Adrenal gland (tissue), 12 donors: ENCODE measurements around the gene MAN2A2. TPM values are rescaled to one million over a fixed set of nuclear protein-coding genes. Genes with fewer than 3 reads are reported as not detected.

ENCODE experiments used
- DNase-seq, 7 donors: peaks; one replicate each; pipeline ENCODE4 v3.0.0-alpha.2; 2019 to 2020
- H3K27ac ChIP-seq, 5 donors: fragments of 200-600 bp; sonication (generic) in 4 of 5; 1 replicate in 3 of 5; 2 replicates in 2 of 5; pipeline versions ENCODE4 v1.5.1 to v1.8.0; 2016 to 2020; ENCODE audit warnings: mild to moderate bottlenecking in 1 of 5
- H3K27me3 ChIP-seq: fragments of 200-600 bp; 2 replicates; pipeline ENCODE4 v1.8.0; 2021
- H3K36me3 ChIP-seq, 2 donors: fragments of 200-600 bp; replicated peaks in 1 of 2; 1 replicate in 1 of 2; 2 replicates in 1 of 2; pipeline versions ENCODE4 v1.5.1 to v1.8.0; 2018 to 2022
- H3K4me1 ChIP-seq, 2 donors: fragments of 200-600 bp; replicated peaks in 1 of 2; 1 replicate in 1 of 2; 2 replicates in 1 of 2; pipeline versions ENCODE4 v1.5.1 to v1.8.0; 2018 to 2021
- H3K4me3 ChIP-seq, 4 donors: fragments of 200-600 bp; sonication (generic) in 3 of 4; one replicate each; pipeline ENCODE4 v1.5.1; 2016 to 2018
- H3K9me3 ChIP-seq, 3 donors: fragments of 200-600 bp; sonication (generic) in 1 of 3; replicated peaks in 1 of 3; 1 replicate in 2 of 3; 2 replicates in 1 of 3; pipeline versions ENCODE4 v1.5.1 to v1.8.0; 2016 to 2021
- POLR2A ChIP-seq, 2 donors: fragments of 450-650 bp; IDR thresholded peaks; one replicate each; pipeline ENCODE4 v1.6.1; 2017; ENCODE audit warnings: antibody characterized with exemption in 2 of 2, mild to moderate bottlenecking in 2 of 2, moderate library complexity in 1 of 2
- WGBS, 4 donors: extraction: QIAGEN DNeasy Blood & Tissue Kit in 2 of 4; methylation state at CpG; one replicate each; pipeline versions ENCODE4 v1.1.5 to v1.1.7; 2013 to 2017; 5-methylcytosine and 5-hydroxymethylcytosine counted together
- intact Hi-C, 2 donors: fragments of 100-400 bp; cut with DNase I; formaldehyde crosslinking; loops; one replicate each; pipeline versions ENCODE4 v1.14.1 to v1.15.0; 2022 to 2023
- polyA plus RNA-seq, 3 donors: library from polyadenylated mRNA; stranded (reverse); fragments of 200-250 nt in 2 of 3; fragments of 350-450 nt in 1 of 3; fragmentation: Illumina TruSeq in 1 of 3; extraction: RNeasy Lipid Tissue Mini Kit (QIAGEN cat#74804) in 1 of 3; gene quantifications; one replicate each; pipeline ENCODE4 v1.2.3, GENCODE V29; 2013 to 2014
- total RNA-seq, 9 donors: library from RNA; depleted of rRNA in 4 of 9; stranded (reverse); fragments of >200 nt in 4 of 9; fragments of 120-200 nt in 1 of 9; fragmentation: NEBNext Ultra II Directional in 1 of 9; extraction: Animal tissue kit (Norgen Biotek cat#: 25700) in 1 of 9; gene quantifications; one replicate each; pipeline versions ENCODE4 v1.1.0 to v1.2.4, GENCODE V29; 2013 to 2023
- TF ChIP-seq, protein P1 (sequence below), 6 experiments: fragments of 450-650 bp in 4 of 6; fragments of 200-600 bp in 2 of 6; sonication (generic) in 1 of 6; IDR thresholded peaks; 1 replicate in 5 of 6; 2 replicates in 1 of 6; pipeline versions ENCODE4 v1.5.1 to v1.8.0; 2016 to 2021; ENCODE audit warnings: antibody characterized with exemption in 6 of 6, mild to moderate bottlenecking in 2 of 6, moderate library complexity in 1 of 6
- donor health status: healthy with polysubstance abuse.
- donor health status: Bipolar disorder and iron deficiency.
- donor health status: DM: yes; HTN: yes; CAD: no.
- donor health status: DM: no; HTN: no; CAD: no.
- donor health status: DM: no; HTN: no; CAD: no.
- donor health status: DM: yes; HTN: yes; CAD: no.

The MAN2A2 gene
- total and polyA plus RNA-seq, 12 donors, result 13.3 to 94.6 (median 64.6) TPM

DNA sequence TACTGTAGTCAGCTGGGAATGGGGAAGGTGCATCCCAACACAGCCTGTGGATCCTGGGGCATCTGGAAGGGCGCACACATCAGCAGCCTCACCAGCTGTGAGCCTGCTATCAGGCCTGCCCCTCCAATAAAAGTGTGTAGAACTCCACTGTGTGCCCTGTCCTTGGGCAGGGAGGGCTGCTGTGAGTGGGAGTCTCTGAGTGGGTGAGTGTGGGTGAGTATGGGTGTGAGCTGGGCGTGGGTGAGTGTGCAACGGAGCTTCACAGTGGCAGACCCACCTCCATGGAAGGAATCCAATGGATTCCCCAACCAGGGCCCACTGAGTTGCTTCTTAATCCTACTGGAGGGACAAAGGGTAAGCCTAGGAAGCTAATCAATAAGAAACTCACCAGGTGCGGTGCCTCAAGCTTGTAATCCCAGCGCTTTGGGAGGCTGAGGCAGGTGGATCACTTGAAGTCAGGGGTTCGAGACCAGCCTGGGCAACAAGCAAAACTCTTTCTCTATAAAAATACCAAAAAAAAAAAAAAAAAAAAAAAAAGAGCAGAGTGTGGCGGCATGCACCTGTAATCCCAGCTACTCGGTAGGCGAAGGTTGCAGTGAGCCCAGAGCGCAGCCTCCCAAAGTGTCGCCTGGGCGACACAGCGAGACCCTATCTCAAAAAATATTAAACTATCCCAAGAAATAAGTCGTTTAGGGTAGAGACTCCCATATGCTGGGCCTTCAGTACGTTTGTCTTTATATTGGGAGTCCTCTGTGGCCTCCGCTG is 51.0 kb downstream of the MAN2A2 start:
- no peak for TF ChIP-seq POLR2A (IDR thresholded peaks at IDR 0.05)
- TF ChIP-seq, protein P1, sequence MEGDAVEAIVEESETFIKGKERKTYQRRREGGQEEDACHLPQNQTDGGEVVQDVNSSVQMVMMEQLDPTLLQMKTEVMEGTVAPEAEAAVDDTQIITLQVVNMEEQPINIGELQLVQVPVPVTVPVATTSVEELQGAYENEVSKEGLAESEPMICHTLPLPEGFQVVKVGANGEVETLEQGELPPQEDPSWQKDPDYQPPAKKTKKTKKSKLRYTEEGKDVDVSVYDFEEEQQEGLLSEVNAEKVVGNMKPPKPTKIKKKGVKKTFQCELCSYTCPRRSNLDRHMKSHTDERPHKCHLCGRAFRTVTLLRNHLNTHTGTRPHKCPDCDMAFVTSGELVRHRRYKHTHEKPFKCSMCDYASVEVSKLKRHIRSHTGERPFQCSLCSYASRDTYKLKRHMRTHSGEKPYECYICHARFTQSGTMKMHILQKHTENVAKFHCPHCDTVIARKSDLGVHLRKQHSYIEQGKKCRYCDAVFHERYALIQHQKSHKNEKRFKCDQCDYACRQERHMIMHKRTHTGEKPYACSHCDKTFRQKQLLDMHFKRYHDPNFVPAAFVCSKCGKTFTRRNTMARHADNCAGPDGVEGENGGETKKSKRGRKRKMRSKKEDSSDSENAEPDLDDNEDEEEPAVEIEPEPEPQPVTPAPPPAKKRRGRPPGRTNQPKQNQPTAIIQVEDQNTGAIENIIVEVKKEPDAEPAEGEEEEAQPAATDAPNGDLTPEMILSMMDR (IDR thresholded peaks at IDR 0.05), result no peak
- WGBS, 4 donors, result 70 to 74% (median 74%) methylated on average over 13 to 16 of the region's 16 CpGs
- peaks cover 12 to 25% of the 10 kb centered on the region in 2 donors for H3K4me1 ChIP-seq
- intact Hi-C loops, result loop anchor here in 1 of 2 donors (10.0 kb wide), 1 partner anchor 81 kb away; no protein-coding TSS in a partner anchor
- no peak for DNase-seq
- peaks cover 0 to 48% of the 10 kb centered on the region in 2 donors for H3K36me3 ChIP-seq
- no peaks in the 10 kb centered on the region for H3K27me3 ChIP-seq
- H3K9me3 ChIP-seq, result no peaks in the 10 kb centered on the region
- H3K4me3 ChIP-seq, result peak overlapping the region in 1 of 4 donors; percentile 87
- H3K27ac ChIP-seq, result peak overlapping the region; percentile 60 to 97 (median 83)

DNA sequence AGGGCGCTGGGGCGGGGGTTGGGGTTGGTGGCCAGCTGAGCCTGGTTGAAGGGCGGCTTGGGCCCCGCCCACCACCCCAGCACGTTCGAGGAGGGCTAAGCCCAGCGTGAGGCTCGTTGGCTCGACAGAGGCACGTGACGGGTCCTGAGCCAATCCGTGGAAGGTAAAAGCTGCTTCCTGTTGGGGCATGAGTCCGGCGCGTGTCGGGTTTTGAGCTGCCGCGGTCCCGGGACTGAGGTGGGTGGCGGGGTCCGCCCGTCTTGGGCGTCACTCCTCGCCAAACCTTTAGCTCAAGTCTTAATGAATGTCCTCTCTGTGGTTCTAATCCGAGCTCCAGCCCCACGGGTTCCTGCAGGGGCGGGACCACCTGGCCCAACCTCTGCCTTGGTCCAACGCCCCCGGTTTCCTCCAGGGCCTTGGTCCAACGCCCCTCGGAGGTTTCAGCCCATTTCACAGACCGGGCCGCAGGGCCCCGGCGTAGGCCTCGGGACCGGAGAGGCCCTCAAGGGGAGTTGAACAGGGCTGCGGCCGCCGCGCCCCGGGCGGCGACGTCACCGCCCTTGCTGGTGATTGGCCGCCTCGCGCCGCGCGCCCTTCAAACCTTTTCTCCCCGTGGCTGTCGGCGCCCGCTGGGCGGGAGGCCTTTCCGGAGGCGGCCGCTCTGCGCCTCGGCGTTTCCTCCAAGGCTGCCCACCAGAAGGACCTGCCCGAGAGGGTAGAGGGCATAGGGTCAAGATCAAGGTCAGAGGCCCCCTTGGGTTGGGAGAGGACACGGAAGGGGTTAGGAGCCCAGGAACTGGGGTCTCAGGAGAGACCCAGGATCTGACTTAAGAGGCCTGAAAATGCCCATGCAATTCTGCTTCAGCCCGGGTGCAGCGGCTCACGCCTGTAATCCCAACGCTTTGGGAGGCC is 51.9 kb downstream of the MAN2A2 start, which contains the start of gene RCCD1:
TSS of gene RCCD1 (plus strand) at position 173 of the 912 bp plus-strand sequence. CDS start 1,851 bp downstream, outside the sequence.
- intact Hi-C loops, result loop anchor here (5.0 to 10.0 kb wide), 3 partner anchors 42 to 82 kb away; no protein-coding TSS in a partner anchor
- H3K4me1 ChIP-seq, result peaks cover 12 to 25% of the 10 kb centered on the region in 2 donors
- WGBS, 4 donors, result 0 to 2% (median 1%) methylated on average over 19 to 69 of the region's 69 CpGs
- no peaks in the 10 kb centered on the region for H3K27me3 ChIP-seq
- peak within 1 kb of the TSS; percentile 44 to 87 (median 69) for H3K4me3 ChIP-seq
- peaks cover 0 to 40% of the 10 kb centered on the region in 2 donors for H3K36me3 ChIP-seq
- TF ChIP-seq, protein P1 (IDR thresholded peaks at IDR 0.05), result no peak
- peak in 1 of 2 donors; percentile 61 for TF ChIP-seq POLR2A (IDR thresholded peaks at IDR 0.05)
- H3K9me3 ChIP-seq, result no peaks in the 10 kb centered on the region
- peak; percentile 93 to 98 (median 97) for DNase-seq
- H3K27ac ChIP-seq, result peak within 1 kb of the TSS; percentile 60 to 97 (median 83)

DNA sequence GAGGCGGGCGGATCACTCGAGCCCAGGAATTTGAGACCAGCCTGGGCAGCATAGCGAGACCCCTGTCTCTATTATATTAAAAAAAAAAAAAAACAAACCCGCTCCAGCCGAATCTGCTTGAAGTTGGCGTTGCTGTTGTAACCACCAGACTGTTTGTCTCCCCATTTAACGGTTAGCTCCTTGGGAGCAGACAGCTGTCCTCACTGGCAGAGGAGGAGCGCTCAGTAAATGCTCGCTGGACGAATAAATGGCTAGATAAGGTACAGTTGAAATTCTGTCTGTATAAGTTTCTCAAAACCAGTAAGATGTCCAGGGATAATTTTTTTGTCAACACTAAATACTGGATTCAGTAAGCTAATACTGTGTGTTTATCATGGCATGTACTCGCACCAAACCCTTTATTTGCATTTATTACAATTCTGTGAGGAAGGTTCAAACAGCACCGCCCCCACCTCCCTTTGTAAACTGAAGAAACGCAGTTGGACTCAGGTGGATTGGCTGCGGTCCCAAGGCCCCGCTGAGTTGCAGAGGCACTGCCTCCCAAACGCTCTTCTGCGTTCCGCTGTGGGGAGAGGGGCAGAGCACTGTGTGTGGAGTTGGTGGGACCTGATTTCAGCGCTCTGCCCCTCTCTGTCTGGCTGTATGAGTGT is 52.6 kb downstream of the MAN2A2 start:
- Histone ChIP-seq H3K9me3 (no peaks in the 10 kb centered on the region), H3K27me3 (no peaks in the 10 kb centered on the region), H3K4me1 (peaks cover 18 to 25% of the 10 kb centered on the region in 2 donors), H3K4me3 (peak overlapping the region in 1 of 4 donors; percentile 87), H3K36me3 (peaks cover 0 to 34% of the 10 kb centered on the region in 2 donors), H3K27ac (no peak overlapping the region)
- WGBS, 4 donors, result 49 to 61% (median 53%) methylated on average over 16 to 20 of the region's 20 CpGs
- TF ChIP-seq, protein P1 (IDR thresholded peaks at IDR 0.05), result no peak
- TF ChIP-seq POLR2A (IDR thresholded peaks at IDR 0.05), result no peak
- DNase-seq, result peak in 2 of 7 donors; percentile 34 to 40
- intact Hi-C loops, result loop anchor here (5.0 to 10.0 kb wide), 3 partner anchors 42 to 82 kb away; no protein-coding TSS in a partner anchor
